OCI-LY7 (cell line): ENCODE data around the gene GLTP. TPM values are rescaled to one million over a fixed set of nuclear protein-coding genes. Genes with fewer than 3 reads are reported as not detected.
A peak's percentile ranks its signal among the peaks of the same experiment; 100 is the strongest.

ENCODE experiments used
- BruUV-seq: library from RNA; stranded (reverse); fragments of 400-500 nt; replicated peaks from 2 replicates; lab custom pipeline; 2021; lab: Mats Ljungman, UMichigan
- CTCF ChIA-PET: fragments of 300-600 bp; sonication (Branson Sonifier 250); formaldehyde crosslinking; loops from one replicate; lab custom pipeline; 2022; ENCODE audit warnings: antibody characterized with exemption; ENCODE audit not compliant: unreplicated experiment; lab: Charles Lee
- POLR2A ChIA-PET: fragments of 300-600 bp; sonication (Branson Sonifier 250); formaldehyde crosslinking; loops from one replicate; lab custom pipeline; 2022; ENCODE audit warnings: antibody characterized with exemption; lab: Charles Lee
- DNase-seq: peaks from one replicate; pipeline ENCODE4 v3.0.0-alpha.2; 2015; ENCODE audit warnings: low spot score
- H2AFZ ChIP-seq: fragments of 200-600 bp; sonication (generic), shearing (Covaris generic); 2 replicates; pipeline ENCODE4 v1.6.1; 2014; ENCODE audit warnings: mild to moderate bottlenecking, antibody characterized with exemption, low read length, moderate library complexity
- H3K27ac ChIP-seq: fragments of 200-600 bp; sonication (generic); 2 replicates; pipeline ENCODE4 v1.5.1; 2014; ENCODE audit warnings: mixed run types, low read depth, mild to moderate bottlenecking, moderate library complexity, low read length, inconsistent platforms; ENCODE audit not compliant: poor library complexity, severe bottlenecking
- H3K36me3 ChIP-seq: fragments of 200-600 bp; sonication (generic); 2 replicates; pipeline ENCODE4 v1.6.1; 2014; ENCODE audit warnings: mild to moderate bottlenecking, antibody characterized with exemption, low read length, moderate library complexity, mixed read lengths; ENCODE audit not compliant: insufficient read depth
- H3K4me1 ChIP-seq: fragments of 200-600 bp; sonication (generic); 2 replicates; pipeline ENCODE4 v1.5.1; 2014; ENCODE audit warnings: mild to moderate bottlenecking, low read length; ENCODE audit not compliant: insufficient read depth, poor library complexity, severe bottlenecking
- H3K4me2 ChIP-seq: fragments of 200-600 bp; sonication (generic); 2 replicates; pipeline ENCODE4 v1.6.1; 2014; ENCODE audit warnings: mild to moderate bottlenecking, low read length
- H3K4me3 ChIP-seq: fragments of 200-600 bp; sonication (generic); 2 replicates; pipeline ENCODE4 v1.5.1; 2014; ENCODE audit warnings: mild to moderate bottlenecking, low read depth, low read length; ENCODE audit not compliant: poor library complexity, severe bottlenecking
- H3K79me2 ChIP-seq: fragments of 200-600 bp; sonication (generic); 2 replicates; pipeline ENCODE4 v1.6.1; 2016; ENCODE audit warnings: low read depth, mild to moderate bottlenecking, low read length, moderate library complexity, mixed read lengths; ENCODE audit not compliant: insufficient read depth
- H3K9me2 ChIP-seq: fragments of 200-600 bp; sonication (generic); 2 replicates; pipeline ENCODE4 v1.6.1; 2016; ENCODE audit warnings: mild to moderate bottlenecking, low read length, mixed read lengths; ENCODE audit not compliant: insufficient read depth
- H3K9me3 ChIP-seq: fragments of 200-600 bp; sonication (generic); 2 replicates; pipeline ENCODE4 v1.6.1; 2014; ENCODE audit warnings: mild to moderate bottlenecking, mixed run types, low read length, mixed read lengths
- H4K20me1 ChIP-seq: fragments of 200-600 bp; sonication (generic); 2 replicates; pipeline ENCODE4 v1.6.1; 2014; ENCODE audit warnings: mild to moderate bottlenecking, antibody characterized with exemption, low read length, moderate library complexity, mixed read lengths; ENCODE audit not compliant: insufficient read depth
- EZH2phosphoT487 ChIP-seq: fragments of 200-600 bp; sonication (generic); IDR thresholded peaks from 2 replicates; pipeline ENCODE4 v1.6.1; 2018; ENCODE audit warnings: low read depth, borderline replicate concordance, mild to moderate bottlenecking, mixed run types, antibody characterized with exemption, low read length, moderate library complexity, mixed read lengths
- intact Hi-C: fragments of 100-400 bp; cut with micrococcal nuclease; formaldehyde crosslinking; loops from one replicate; pipeline ENCODE4 v1.10.0; 2022; ENCODE audit not compliant: unreplicated experiment
- total RNA-seq, 2 experiments: library from RNA; depleted of rRNA in 1 of 2; stranded (reverse); fragments of >200 nt in 1 of 2; shearing (Covaris generic) in 1 of 2; gene quantifications; 2 replicates each; pipeline ENCODE4 v1.2.3, GENCODE V29; 2014 to 2022
- TF ChIP-seq, protein P1 (sequence below): fragments of 200-600 bp; sonication (generic); conservative IDR thresholded peaks from 2 replicates; pipeline ENCODE4 v1.5.1; 2014; ENCODE audit warnings: mild to moderate bottlenecking, antibody characterized with exemption, low read length, moderate library complexity, mixed read lengths

GLTP gene
- total RNA-seq, 2 experiments from 2014 or later: 24.0 to 27.3 TPM

GRCh38 chr12:109905301-109905700 lies 25.0 kb upstream of the GLTP start:
- no peaks in the 10 kb centered on the region for H4K20me1 ChIP-seq
- no peak for DNase-seq
- H3K79me2 ChIP-seq: peaks cover 9% of the 10 kb centered on the region; the same call in 1 of the 2 replicates
- H3K4me3 ChIP-seq: no peak overlapping the region
- no peaks in the 10 kb centered on the region for H3K9me2 ChIP-seq
- intact Hi-C loops: no loop called here
- ChIA-PET CTCF (no interaction called here), POLR2A (no interaction called here)
- peaks cover 17% of the 10 kb centered on the region for H3K4me1 ChIP-seq
- TF ChIP-seq, protein P1, sequence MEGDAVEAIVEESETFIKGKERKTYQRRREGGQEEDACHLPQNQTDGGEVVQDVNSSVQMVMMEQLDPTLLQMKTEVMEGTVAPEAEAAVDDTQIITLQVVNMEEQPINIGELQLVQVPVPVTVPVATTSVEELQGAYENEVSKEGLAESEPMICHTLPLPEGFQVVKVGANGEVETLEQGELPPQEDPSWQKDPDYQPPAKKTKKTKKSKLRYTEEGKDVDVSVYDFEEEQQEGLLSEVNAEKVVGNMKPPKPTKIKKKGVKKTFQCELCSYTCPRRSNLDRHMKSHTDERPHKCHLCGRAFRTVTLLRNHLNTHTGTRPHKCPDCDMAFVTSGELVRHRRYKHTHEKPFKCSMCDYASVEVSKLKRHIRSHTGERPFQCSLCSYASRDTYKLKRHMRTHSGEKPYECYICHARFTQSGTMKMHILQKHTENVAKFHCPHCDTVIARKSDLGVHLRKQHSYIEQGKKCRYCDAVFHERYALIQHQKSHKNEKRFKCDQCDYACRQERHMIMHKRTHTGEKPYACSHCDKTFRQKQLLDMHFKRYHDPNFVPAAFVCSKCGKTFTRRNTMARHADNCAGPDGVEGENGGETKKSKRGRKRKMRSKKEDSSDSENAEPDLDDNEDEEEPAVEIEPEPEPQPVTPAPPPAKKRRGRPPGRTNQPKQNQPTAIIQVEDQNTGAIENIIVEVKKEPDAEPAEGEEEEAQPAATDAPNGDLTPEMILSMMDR: no peak
- no peak for TF ChIP-seq EZH2phosphoT487
- peaks cover 75% of the 10 kb centered on the region for H3K36me3 ChIP-seq
- no TSS peak for BruUV-seq
- no peak overlapping the region for H3K4me2 ChIP-seq
- no peaks in the 10 kb centered on the region for H3K9me3 ChIP-seq
- H3K27ac ChIP-seq: no peak overlapping the region
- H2AFZ ChIP-seq: no peak overlapping the region

DNA sequence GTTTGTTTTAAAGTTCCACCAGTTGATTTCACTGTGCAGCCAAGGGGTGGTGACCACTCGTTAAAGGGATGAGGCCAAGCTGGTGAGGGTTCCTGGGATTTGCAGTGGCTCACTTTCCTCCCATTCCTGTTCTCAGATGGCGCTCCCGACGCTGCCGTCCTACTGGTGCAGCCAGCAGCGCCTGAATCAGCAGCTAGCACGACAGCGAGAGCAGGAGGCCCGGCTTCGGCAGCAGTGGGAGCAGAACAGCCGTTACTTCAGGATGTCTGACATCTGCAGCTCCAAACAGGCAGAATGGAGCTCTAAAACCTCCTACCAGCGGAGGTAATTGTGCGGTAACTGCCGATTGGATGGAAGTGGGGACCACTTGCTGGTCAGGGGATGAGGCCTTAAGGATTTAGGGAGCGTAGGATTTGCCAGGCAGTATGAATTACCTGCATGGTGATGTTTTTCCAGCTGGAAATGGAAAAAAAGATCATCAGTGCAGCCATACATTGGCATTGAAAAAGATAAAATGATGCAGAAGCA lies 22.6 kb upstream of the GLTP start:
- no peaks in the 10 kb centered on the region for H3K9me3 ChIP-seq
- TF ChIP-seq, protein P1: no peak
- TF ChIP-seq EZH2phosphoT487: no peak
- peaks cover 9% of the 10 kb centered on the region; the same call in 1 of the 2 replicates for H3K79me2 ChIP-seq
- peaks cover 53% of the 10 kb centered on the region for H3K36me3 ChIP-seq
- H3K4me3 ChIP-seq: no peak overlapping the region
- ChIA-PET CTCF (no interaction called here), POLR2A (no interaction called here)
- no peak overlapping the region for H3K27ac ChIP-seq
- DNase-seq: no peak
- no TSS peak for BruUV-seq
- no peaks in the 10 kb centered on the region for H3K9me2 ChIP-seq
- H3K4me1 ChIP-seq: peaks cover 30% of the 10 kb centered on the region
- intact Hi-C loops: no loop called here
- no peak overlapping the region for H3K4me2 ChIP-seq
- H4K20me1 ChIP-seq: no peaks in the 10 kb centered on the region
- no peak overlapping the region for H2AFZ ChIP-seq

- POLR2A ChIA-PET: interaction anchor here (0.6 to 1.4 kb wide), 6 partner anchors 8 to 531 kb away, joined by 3 to 6 read pairs (median 4); no protein-coding TSS in a partner anchor
- Histone ChIP-seq H3K79me2 (peaks cover 9% of the 10 kb centered on the region; the same call in 1 of the 2 replicates), H3K9me3 (no peaks in the 10 kb centered on the region), H4K20me1 (no peaks in the 10 kb centered on the region), H3K4me3 (peak overlapping the region; percentile 71), H3K4me2 (peak overlapping the region; percentile 75), H3K4me1 (peaks cover 30% of the 10 kb centered on the region), H2AFZ (peak overlapping the region; percentile 93), H3K36me3 (peaks cover 33% of the 10 kb centered on the region), H3K9me2 (no peaks in the 10 kb centered on the region), H3K27ac (peak overlapping the region; percentile 40)
- BruUV-seq: no TSS peak
- TF ChIP-seq, protein P1: no peak
- TF ChIP-seq EZH2phosphoT487: no peak
- intact Hi-C loops: no loop called here
- DNase-seq: peak; percentile 43
- CTCF ChIA-PET: interaction anchor here (1.4 kb wide), 1 partner anchor 12 kb away, joined by 5 read pairs; no protein-coding TSS in a partner anchor
Measured at GRCh38 chr12:109900752-109901580, 20.6 kb upstream of the GLTP start.
